Mucosa of descending colon (tissue), 3 donors: ENCODE measurements around the gene INSC. TPM values are rescaled to one million over a fixed set of nuclear protein-coding genes. Genes with fewer than 3 reads are reported as not detected.
A peak's percentile ranks its signal among the peaks of the same experiment; 100 is the strongest.

Source experiments
- ATAC-seq: fragments of 200-7000 bp; cut with Tn5 transposase; one replicate; pipeline ENCODE4 v1.9.1; 2020; ENCODE audit warnings: mild to moderate bottlenecking, moderate library complexity
- DNase-seq, 3 donors: peaks; one replicate each; pipeline ENCODE4 v3.0.0-alpha.2; 2020
- H3K36me3 ChIP-seq: fragments of 200-600 bp; one replicate; pipeline ENCODE4 v1.8.0; 2021; ENCODE audit warnings: low read depth, mild to moderate bottlenecking
- H3K4me1 ChIP-seq: fragments of 200-600 bp; one replicate; pipeline ENCODE4 v1.8.0; 2021; ENCODE audit warnings: low read depth, mild to moderate bottlenecking
- H3K4me3 ChIP-seq: fragments of 200-600 bp; one replicate; pipeline ENCODE4 v1.8.0; 2021; ENCODE audit warnings: mild to moderate bottlenecking
- H3K9me3 ChIP-seq: fragments of 200-600 bp; one replicate; pipeline ENCODE4 v1.8.0; 2021; ENCODE audit warnings: mild to moderate bottlenecking
- CTCF ChIP-seq: fragments of 200-600 bp; IDR thresholded peaks from one replicate; pipeline ENCODE4 v1.8.0; 2022; ENCODE audit warnings: antibody characterized with exemption, mild to moderate bottlenecking
- intact Hi-C, 2 donors: fragments of 100-400 bp; cut with DNase I in 1 of 2; cut with micrococcal nuclease in 1 of 2; formaldehyde crosslinking; loops; one replicate each; pipeline versions ENCODE4 v1.11.0 to v1.11.1; 2022; cut with DNase I, micrococcal nuclease
- total RNA-seq, 3 donors: library from RNA; stranded (reverse); fragmentation: NEBNext Ultra II Directional in 2 of 3; extraction: Animal tissue kit (Norgen Biotek cat#: 25700) in 2 of 3; gene quantifications; one replicate each; pipeline versions ENCODE4 v1.2.1 to v1.2.4, GENCODE V29; 2021 to 2023
- donor health status: DM: no; HTN: no; CAD: no; lungs with moderate emphysema.
- donor health status: DM: no; HTN: no; CAD: no.
- donor health status: DM: no; HTN: yes; CAD: no.

The INSC gene
- total RNA-seq, 3 donors from 2014 or later = 1.4 to 4.2 (median 2.6) TPM

GRCh38 chr11:15143855-15144254, 29.1 kb downstream of the INSC start:
- Histone ChIP-seq H3K4me3 (no peak overlapping the region), H3K4me1 (peaks cover 13% of the 10 kb centered on the region), H3K9me3 (no peaks in the 10 kb centered on the region), H3K36me3 (no peaks in the 10 kb centered on the region)
- ATAC-seq (no peak), DNase-seq (no peak)
- TF ChIP-seq CTCF = no peak
- intact Hi-C loops = no loop called here

GRCh38 chr11:15144347-15144746, 29.6 kb downstream of the INSC start:
- Histone ChIP-seq H3K4me3 (no peak overlapping the region), H3K4me1 (peaks cover 13% of the 10 kb centered on the region), H3K9me3 (no peaks in the 10 kb centered on the region), H3K36me3 (no peaks in the 10 kb centered on the region)
- ATAC-seq (no peak), DNase-seq (no peak)
- intact Hi-C loops = no loop called here
- TF ChIP-seq CTCF = no peak

- Histone ChIP-seq H3K36me3 (no peaks in the 10 kb centered on the region), H3K4me3 (no peak overlapping the region), H3K4me1 (peaks cover 13% of the 10 kb centered on the region), H3K9me3 (no peaks in the 10 kb centered on the region)
- TF ChIP-seq CTCF = no peak
- peak in 1 of 3 donors; percentile 9 for DNase-seq
- peak; percentile 46 for ATAC-seq
- intact Hi-C loops = no loop called here
Observed at GRCh38 chr11:15145151-15145550, 30.4 kb downstream of the INSC start.

- H3K9me3 ChIP-seq = no peaks in the 10 kb centered on the region
- peak; percentile 50 to 60 (median 54) for DNase-seq
- ATAC-seq = peak; percentile 98
- intact Hi-C loops = no loop called here
- H3K4me3 ChIP-seq = no peak overlapping the region
- H3K4me1 ChIP-seq = peaks cover 13% of the 10 kb centered on the region
- no peaks in the 10 kb centered on the region for H3K36me3 ChIP-seq
- TF ChIP-seq CTCF = no peak
Observed at GRCh38 chr11:15145615-15146014, 30.9 kb downstream of the INSC start.

GRCh38 chr11:15146271-15147003, 31.7 kb downstream of the INSC start:
- H3K4me1 ChIP-seq = peaks cover 13% of the 10 kb centered on the region
- H3K9me3 ChIP-seq = no peaks in the 10 kb centered on the region
- TF ChIP-seq CTCF = no peak
- no peaks in the 10 kb centered on the region for H3K36me3 ChIP-seq
- H3K4me3 ChIP-seq = no peak overlapping the region
- intact Hi-C loops = no loop called here
- ATAC-seq = no peak
- DNase-seq = no peak

GRCh38 chr11:15148169-15148568, 33.4 kb downstream of the INSC start:
- H3K4me3 ChIP-seq = no peak overlapping the region
- TF ChIP-seq CTCF = no peak
- peaks cover 13% of the 10 kb centered on the region for H3K4me1 ChIP-seq
- intact Hi-C loops = no loop called here
- H3K9me3 ChIP-seq = no peaks in the 10 kb centered on the region
- ATAC-seq = no peak
- H3K36me3 ChIP-seq = no peaks in the 10 kb centered on the region
- no peak for DNase-seq
